ENCODE data around the gene PROM2.

Gene PROM2

DNA sequence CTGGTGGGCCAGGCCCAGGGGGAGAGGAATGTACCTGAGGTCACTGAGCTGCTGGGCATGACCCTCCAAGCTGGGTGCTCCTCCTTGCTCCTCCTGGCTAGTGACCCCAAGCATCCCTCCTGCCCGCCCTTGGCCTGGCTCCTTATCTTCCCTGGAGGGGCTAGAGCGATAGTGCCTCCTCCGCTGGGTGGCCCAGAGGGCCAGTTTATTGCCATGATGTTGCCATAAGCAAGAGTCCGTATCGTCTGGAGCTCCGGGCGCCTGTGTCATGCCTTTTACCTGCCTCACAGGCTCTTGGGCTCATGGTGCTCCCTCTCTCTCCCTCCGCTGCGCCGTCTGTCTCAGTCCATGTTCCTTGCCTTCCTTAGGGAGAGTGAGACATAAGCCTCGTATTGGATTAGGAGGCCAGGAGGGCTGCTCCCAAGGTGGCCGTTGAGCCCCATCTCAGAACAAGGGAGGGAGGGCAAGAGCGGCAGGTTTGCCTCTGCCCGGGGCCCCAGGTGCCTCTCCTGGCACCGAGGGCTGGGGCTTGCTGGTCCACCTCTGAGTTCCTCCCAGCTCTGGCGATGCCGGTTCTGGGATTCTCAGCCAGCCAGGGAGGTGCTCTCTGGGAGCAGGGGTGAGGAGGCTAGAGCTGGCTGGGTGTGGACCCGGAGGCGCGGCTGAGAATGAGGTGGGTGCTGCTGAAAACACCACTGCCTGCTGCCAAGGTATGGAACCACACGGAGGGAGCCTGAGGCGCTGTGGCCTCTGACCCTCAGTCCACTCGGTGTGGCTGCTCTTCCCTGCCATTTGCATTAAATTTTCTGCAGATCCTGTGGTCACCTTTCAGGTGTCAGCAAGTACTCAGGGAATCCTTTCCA, 45.5 kb downstream of the PROM2 start:
- DNase-seq (ENCODE audit: low read depth in 4 of 4, low spot score in 1 of 4), result no peak

DNA sequence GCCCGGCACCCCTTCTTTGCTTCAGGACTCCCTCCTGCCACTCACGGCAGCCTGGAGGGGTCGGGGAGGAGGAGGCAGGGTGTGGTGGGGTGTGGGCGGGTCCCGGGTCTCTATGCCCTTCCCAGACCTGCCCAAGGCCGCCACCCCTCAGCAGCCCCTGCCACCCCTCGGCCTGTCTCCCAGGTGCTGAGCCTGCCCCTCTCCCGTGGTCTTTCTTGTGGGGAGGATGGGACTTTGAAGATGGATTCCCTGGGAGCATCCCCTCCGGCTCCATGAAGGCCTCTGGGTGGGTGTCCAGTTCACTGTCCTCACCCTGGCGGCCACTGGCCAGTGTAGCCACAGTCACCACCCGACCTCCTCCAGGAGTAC, 46.1 kb downstream of the PROM2 start:
- DNase-seq (ENCODE audit: low read depth in 4 of 4, low spot score in 1 of 4), result no peak

DNA sequence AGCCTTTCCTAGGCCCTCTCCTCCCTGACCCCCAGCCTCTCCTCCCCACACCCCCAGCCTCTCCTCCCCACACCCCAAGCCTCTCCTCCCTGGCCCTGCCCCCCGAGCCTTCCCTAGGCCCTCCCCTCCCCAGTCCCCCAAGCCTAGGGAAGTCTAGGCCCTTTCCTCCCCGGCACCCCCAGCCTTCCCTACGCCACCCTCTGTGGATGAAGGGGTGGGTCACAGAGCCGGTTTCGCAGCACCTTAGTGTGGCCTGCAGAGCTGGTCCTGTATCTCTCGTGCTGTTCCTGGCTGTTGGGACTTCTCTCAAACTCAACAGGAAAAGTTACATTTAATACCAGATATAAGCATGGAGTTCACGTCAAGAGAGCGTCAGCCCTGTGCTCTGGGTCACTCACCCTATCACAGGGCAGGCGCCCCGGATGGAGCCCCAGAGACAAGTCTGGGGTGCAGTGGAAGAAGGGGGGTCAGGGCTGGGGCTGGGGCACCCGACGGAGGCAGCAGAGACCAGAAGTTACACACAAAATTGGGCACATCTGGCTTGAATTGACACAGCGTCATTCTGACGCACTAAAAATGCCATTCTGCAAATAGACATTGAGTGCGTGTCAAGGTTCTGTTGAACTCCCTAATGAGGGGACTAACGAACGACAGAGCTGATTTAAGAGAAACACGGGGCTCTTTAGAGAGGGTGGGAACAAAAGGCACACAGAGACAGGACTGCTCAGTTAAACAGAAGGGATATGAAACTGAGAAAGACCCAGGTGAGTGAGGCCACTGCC, 46.9 kb downstream of the PROM2 start:
- no peak for DNase-seq (ENCODE audit: low read depth in 4 of 4, low spot score in 1 of 4)

DNA sequence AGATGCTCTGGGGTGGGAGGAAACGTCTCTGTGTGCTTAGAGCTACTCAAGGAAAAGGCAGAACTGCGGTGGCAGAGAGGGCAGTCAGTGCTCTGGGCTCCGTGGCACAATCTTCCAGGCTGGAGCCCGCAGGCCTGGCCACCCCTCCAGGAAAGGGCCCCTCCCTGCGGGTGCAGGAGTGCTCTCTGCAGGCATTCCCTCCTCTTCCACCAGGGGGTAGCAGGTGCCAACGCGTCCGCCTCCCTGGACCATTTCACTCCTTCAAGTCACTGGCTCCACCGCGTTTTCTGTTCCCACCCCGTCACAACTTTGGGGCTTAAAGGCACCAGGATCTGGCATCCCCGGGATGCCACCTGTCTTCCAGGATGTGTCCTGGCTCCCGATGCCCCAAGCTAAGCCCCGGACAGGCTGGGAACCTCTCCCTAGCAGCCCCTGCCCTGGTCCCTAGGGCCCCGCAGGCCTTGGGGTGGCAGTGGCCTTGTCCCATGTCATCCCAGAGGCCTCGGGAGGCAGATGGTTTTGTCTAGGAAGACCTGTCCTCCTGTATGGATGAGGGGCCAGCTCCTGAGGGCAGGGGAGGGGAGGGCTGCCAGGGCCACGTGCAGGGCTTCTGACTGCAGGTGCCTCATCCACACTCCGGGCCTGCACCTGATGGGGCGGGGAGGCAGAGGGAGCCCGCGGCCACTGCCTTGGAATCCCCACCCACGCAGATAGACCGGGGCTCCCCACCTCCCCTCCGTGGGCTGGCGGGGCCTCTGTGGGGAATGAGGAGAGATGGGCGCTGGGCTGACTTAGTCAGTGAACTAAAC, 49.3 kb downstream of the PROM2 start:
- DNase-seq (ENCODE audit: low read depth in 4 of 4, low spot score in 1 of 4), result no peak

DNA sequence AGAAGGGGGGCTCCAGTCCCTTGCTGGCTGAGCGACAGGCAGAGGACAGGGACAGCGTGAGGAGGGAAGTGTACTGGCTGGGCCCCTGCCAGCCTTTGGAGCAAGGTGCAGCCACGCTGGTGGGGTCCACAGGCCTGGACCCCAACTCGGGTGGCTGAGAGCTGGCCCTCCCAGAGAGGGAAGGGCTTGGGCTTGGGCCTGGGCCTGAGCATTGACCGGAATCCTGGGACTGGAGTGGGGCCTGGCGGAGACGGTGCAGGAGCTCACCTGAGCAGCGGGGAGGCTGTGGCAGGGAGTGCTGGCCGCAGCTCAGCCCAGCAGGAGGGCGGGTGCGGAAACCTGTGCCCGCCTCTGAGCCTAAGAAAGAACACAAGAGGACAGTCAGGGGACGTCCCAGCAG, 50.8 kb downstream of the PROM2 start:
- no peak for DNase-seq (ENCODE audit: low read depth in 4 of 4, low spot score in 1 of 4)

DNA sequence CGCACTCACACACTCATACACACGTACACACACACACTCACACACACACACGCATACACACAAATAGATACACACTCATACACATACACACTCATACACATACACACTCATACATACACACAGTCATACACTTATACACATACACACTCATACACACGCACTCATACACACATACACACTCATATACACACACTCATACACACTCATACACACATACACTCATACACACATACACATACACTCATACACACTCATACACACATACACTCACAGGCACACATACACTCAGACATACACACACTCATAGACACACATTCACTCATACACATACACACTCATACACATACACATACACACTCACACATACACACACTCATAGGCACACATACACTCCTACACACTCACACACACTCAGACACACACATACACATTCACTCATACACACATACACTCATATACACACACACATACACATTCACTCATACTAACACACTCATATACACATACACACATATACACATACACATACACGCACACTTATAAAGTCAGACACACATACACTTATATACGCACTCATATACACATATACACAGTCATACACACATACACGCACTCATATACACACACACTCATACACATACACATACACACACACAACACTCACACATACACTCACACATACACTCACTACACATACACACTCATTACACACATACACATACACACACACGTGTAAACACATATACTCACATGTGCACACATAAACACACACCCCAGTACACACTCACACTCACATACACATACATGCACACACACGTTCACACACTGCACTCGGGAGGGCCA, 51.6 kb downstream of the PROM2 start:
- no peak for DNase-seq (ENCODE audit: low read depth in 4 of 4, low spot score in 1 of 4)

DNA sequence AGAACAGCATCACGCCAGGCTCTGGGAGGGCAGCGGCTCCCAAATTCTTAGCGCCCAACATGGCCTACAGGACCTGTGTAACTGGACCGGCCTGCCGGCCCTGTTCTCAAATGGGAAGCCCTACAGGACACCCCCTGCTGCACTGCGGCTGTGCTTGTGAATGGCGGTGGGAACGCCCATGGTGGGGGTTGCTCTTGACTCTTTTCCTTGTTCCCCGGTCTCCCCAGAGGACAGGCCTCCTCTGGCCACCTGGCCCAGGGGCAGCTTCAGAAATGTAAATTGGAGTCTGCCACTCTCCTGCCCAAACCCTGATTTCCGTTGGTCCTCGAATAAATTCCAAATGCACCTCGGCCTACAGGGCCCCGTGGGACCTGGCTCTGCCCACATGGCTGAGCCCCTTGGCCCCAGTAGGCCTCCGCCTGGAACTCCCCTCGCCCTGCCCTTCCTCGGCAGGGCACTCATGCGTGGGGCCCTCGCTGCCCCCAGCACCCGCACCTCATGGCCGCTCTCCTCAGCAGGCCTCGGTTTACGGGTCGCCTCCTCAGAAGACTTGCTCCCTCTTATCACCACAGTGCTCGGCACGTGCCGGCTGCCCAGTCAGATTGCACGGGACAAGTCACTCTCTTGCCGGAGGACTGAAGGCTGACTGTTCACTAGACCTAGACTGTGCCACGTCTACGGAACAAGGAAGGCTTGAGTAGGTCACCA, 52.3 kb downstream of the PROM2 start:
- no peak for DNase-seq (ENCODE audit: low read depth in 4 of 4, low spot score in 1 of 4)

DNA sequence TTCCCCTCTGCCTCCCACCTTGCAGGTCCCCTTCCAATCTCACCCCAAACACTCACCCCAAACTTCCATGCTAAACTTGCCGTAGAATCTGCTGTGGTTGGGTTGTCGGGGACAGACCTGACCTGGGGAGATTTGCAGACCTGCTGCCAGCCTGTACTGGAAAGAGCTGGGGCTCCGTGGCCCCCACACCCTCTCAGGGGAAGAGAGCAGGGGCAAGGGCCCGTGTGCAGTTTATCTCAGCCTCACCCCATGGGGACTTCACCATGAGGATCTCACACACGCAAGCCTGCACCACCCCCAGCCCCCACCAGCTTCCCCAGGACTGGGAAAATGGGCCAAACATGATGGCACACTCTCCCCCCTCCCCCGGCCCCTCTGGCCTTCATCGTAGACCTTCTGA, 53.6 kb downstream of the PROM2 start:
- DNase-seq (ENCODE audit: low read depth in 4 of 4, low spot score in 1 of 4), result no peak

DNA sequence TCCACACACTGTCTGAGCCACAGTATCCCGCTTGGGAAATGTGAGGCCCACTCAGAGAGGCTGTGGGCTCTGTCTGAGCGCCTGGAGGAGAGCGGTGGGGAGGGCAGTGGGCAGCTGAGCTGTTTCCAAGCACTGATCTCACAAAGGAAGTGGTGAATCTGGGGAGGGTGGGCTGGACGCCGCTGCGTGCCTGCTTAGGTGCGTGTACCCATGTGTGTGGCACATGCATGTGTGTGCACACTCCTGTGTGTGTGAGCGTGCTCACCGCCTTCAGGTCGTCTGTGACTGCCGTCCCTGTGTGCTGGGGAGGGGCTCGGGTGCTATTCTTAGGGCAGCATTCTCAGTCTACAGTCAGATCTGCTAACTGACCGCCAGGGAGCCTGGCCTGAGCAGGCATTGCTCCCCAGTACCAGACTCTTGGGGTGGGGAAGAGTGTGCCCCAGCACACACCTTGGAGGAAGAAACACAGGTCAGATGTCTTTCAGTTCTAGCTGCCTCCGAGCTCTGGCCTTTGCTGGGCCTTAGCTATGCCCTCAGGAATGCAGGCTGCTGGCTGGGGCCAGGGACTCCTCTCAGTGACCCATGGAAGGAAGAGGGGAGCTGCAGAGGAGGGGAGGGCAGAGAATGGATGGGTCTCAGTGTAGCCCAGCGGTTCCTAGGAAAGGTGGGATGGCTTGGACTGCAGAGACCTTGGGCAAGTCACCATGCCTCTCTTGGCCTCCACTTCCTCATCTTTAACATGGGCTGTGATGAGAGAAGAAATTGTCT, 54.3 kb downstream of the PROM2 start:
- DNase-seq (ENCODE audit: low read depth in 4 of 4, low spot score in 1 of 4), result no peak

DNA sequence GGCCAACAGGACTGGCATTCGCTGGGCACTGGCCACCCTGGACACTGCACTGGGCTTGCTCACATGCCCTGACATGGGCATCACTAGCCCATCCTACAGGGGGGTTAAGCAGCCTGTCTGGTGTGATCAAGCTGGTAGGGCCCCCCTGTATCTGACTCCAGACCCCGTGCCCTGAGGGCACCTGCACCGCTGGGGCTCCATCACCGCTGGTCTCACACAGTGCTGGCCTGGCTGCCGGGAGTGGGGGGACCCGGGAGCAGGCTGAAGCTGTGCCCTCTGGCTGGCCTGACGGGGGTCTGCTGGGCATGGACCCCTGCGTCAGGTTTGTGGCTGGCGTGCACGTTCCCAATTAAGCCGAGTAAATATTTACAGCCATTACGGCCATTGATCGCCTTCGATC, 55.2 kb downstream of the PROM2 start:
- DNase-seq (ENCODE audit: low read depth in 4 of 4, low spot score in 1 of 4), result no peak

DNA sequence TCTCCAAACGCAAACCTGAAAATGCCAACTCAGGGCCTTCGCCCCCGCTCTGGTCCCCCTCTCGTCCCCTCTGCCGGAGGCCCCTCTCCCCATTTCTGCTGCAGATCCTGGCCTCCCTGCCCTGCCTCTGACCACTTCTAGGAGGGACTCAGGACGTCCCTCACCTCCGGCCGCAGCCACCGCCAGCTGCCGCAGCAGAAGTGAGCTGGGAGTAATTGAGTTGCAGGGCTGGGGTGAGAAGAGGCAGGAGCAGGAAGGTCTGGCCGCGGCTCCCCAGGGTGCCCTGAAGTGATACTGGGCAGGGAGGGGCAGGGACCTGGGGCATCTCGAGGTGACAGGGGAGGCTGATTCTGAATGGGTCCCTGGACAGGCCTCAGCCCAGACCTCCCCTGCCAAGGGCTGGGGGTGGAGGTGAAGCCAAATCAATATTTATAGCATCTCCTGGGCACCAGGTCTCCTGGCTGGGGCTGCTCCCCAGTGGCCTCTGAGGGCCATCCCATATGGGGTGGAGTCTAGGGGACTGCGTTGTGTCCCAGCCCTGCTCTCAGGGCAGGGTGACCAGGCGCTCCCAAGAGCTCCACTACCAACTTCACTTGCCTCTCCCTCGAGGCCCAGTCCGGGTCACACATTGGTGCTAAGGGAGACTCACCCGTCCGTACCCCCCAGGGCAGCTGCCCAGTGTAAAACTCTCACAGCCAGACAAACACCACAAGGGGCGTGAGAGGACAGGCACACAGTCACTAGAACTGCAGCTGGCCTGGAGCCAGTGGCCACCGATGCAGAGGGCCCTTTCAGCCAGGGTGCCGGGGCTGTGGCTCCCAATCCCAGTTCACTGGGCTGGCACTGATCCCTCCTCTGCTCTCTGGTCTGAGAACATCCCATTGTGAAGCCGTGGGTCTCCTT, 55.9 kb downstream of the PROM2 start:
- DNase-seq (ENCODE audit: low read depth in 4 of 4, low spot score in 1 of 4), result no peak

DNA sequence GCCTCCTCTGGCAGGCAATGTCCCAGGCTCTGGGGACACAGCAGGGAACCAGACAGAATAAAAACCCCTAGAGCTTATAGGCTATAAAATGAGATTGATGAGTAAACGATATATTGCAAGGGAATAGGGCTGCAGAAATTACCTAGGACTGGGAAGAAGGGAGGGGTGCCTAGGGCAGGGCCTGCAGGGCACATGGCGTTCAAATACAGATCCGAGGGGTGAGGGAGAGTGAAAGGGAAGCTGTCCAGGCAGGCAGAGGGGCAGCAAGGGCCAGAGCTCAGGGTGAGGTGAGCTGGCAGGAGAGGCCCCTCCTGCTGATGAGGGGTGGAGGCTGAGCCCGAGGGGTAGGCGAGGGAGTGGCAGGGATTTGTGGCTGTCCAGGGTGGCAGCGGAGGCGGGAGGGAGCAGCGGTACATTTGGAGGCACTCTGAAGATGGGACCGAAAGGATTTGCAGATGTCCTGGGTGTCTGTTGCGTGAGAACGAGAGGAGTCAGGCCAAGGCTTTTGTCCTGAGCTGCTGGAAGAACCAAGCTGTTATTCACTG, 56.6 kb downstream of the PROM2 start:
- no peak for DNase-seq (ENCODE audit: low read depth in 4 of 4, low spot score in 1 of 4)

DNA sequence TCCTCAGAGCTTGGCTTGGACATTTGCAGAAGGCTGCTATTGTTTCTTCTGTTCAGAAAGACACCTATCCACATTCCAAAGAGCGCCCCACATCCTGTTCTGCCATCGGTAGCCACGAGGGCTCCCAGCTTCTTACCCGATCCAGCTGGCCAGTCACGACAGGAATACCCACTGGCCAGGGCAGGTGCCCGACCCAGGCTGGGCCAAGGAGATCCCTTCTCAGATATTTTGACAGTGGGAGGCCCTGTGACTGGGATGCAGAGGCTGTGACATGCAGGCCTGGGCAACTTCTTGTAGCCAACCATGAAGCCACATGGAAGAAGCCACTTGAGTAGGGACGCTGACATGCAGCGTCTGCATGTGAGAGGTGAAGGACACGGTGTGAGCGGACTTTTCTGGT, 57.4 kb downstream of the PROM2 start:
- no peak for DNase-seq (ENCODE audit: low read depth in 4 of 4, low spot score in 1 of 4)

DNA sequence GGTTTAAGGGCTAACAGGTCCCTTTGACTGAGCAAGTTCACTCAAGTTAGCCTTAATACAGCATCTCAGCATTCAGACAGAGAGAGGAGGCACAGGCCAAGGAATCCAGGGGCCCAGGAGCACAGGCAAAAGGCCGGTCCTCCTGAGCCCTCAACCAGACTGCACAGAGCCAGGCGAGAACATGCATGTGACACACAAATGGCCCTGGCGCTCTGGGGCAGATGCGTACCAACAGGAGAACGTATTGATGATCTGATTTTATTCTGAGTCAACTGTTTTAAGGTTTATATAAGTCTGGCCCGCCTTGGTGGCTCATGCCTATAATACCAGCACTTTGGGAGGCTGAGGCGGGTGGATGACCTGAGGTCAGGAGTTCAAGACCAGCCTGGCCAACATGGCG, 57.8 kb downstream of the PROM2 start:
- DNase-seq (ENCODE audit: low read depth in 4 of 4, low spot score in 1 of 4), result no peak

DNA sequence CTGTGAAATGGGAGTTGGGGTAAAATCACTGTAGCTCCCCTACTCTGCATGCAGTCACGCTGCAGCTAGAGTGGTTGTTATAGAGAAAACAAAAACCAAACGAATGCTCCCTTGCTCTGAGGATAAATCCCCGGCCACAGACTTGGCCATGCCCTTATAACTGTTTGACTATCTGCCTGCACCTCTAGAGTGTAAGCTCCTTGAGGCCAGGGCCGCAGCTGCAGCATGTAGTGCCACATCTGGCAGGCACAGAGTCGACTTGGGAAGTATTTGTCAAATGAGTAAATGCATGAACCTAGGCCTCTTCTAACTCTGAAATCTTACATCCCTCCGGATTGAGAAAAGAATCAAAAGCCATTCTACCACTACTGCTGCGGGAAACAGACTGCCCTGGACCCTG, 58.8 kb downstream of the PROM2 start:
- no peak for DNase-seq (ENCODE audit: low read depth in 4 of 4, low spot score in 1 of 4)

DNA sequence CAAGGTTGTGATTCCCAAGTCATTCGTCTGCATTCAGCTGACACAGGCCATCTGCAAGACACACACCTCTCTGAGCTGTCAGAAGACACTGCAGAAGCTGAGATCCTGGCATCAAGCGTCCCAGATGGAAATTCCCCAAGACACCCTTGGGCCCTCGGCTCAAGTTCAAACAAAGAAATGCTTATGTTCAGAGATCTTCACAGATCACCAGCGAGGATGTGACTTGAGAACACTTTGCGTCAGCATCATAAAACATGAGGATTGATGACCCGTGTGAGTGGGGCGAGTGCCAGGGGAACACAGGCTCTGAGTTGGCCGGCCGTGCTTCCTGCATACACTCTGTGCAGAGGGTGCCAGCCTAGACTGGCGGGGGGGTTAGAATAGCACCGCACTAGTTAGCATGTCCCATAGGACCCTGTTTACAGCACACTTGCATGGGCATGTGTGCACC, 59.7 kb downstream of the PROM2 start:
- DNase-seq (ENCODE audit: low read depth in 4 of 4, low spot score in 1 of 4), result no peak

DNA sequence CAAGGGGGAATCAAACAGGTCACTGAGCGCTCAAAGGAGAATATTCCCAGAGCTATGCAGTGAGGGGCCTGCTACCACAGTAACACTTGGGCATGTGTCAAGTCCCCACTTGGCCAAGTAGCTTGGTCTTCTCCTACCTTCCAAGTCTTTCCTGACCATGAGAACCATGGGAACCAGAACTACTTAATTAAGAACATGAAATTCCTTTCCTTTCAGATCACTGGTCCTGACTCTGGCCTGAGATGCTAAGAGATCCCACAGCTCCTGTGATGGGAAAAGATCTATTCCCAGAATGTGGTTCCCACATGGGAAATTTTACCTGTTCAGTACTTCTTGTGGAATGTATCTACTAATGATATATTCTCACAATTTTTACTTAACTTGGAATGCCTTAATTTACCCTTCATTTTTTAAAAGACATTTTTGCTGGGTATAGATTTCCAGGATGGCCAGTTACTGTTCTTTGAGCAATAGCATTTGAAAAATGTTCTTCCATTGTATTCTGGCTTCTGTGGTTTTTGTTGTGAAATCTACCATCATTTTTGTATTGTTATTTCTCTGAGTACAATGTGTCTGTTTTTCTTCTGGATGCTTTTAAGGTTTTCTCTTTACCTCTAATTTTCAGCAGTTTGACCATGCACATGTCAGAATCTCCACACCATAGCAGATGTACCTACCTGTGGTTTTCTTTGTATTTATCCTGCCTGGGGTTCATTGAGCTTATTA, 60.8 kb downstream of the PROM2 start:
- no peak for DNase-seq (ENCODE audit: low read depth in 4 of 4, low spot score in 1 of 4)
